ENCODE measurements around the gene TP53BP1.

TP53BP1 gene

GRCh38 chr15:43361313-43361903 is 131.5 kb downstream of the TP53BP1 start:
- no peak for DNase-seq (ENCODE audit: low read depth in 3 of 3, low spot score in 1 of 3)

- DNase-seq (ENCODE audit: low read depth in 3 of 3, low spot score in 1 of 3): no peak
Measured at GRCh38 chr15:43360821-43361220, 132.1 kb downstream of the TP53BP1 start.
